Measurements from ENCODE around the gene SEL1L. TPM values are rescaled to one million over a fixed set of nuclear protein-coding genes. Genes with fewer than 3 reads are reported as not detected.
A peak's percentile ranks its signal among the peaks of the same experiment; 100 is the strongest.

SEL1L gene
- total and polyA plus RNA-seq, 2 of the 13 experiments (the other 11 are each of a cell fraction or from before 2014, with no cell fraction given), result 15.3 to 61.0 TPM

GRCh38 chr14:81452341-81453133 is 81.1 kb downstream of the SEL1L start (continued):
- TF ChIP-seq ZNF687 (CRISPR knock-in tag; IDR thresholded peaks at IDR 0.05), result 0 out of 2 replicates have a peak, but pooled peaks have one; percentile 14

DNA sequence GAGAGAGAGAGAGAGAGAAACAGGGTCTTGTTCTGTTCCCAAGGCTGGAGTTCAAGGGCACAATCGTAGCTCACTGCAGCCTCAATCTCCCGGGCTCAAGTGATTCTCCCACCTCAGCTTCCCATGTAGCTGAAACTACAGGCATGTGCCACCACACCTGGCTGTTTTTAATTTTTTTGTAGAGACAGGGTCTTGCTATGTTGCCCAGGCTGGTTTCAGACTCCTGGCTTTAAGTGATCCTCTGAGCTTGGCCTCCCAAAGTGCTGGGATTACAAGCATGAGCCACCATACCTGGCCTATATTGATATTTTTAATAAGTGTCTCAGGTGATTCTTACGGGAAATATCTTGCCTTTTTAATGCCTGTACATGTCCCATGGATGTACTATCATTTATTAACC is 82.7 kb downstream of the SEL1L start:
- Histone ChIP-seq H3K4me3 (replicated peaks in 1 of 3; ENCODE audit: insufficient read depth in 1 of 3, low read depth in 2 of 3, low read length in 3 of 3) (no peak overlapping the region), H2AFZ (ENCODE audit: low read length) (no peak overlapping the region), H3K4me2 (ENCODE audit: low read depth, low read length) (no peak overlapping the region), H3K9me3 (ENCODE audit: low read length) (no peaks in the 10 kb centered on the region), H3K79me2 (ENCODE audit: insufficient read depth, low read length) (no peaks in the 10 kb centered on the region), H3K27ac (ENCODE audit: extremely low read length, insufficient read depth, low read length) (no peak overlapping the region), H4K20me1 (ENCODE audit: insufficient read depth, low read length) (no peaks in the 10 kb centered on the region), H3K27me3 (ENCODE audit: control insufficient read depth in 1 of 2, insufficient read depth in 2 of 2, low read length in 2 of 2) (no peaks in the 10 kb centered on the region), H3K4me1 (ENCODE audit: insufficient read depth, low read length) (peaks cover 53% of the 10 kb centered on the region), H3K9ac (ENCODE audit: insufficient read depth, low read depth, low read length) (no peak overlapping the region), H3K36me3 (replicated peaks in 1 of 2; ENCODE audit: control insufficient read depth in 1 of 2, insufficient read depth in 2 of 2, low read length in 2 of 2) (no peaks in the 10 kb centered on the region)
- no TSS peak for BruUV-seq (replicated peaks)
- in situ Hi-C loops (cut with HindIII; ENCODE audit: extremely low pct_ligation_motif_present, low pct_unique_long_range_greater_than_20kb), result loop anchor here (5.0 kb wide), 1 partner anchor 179 kb away; no protein-coding TSS in a partner anchor
- intact Hi-C loops (cut with micrococcal nuclease; ENCODE audit: unreplicated experiment), result loop anchor here (5.0 kb wide), 1 partner anchor 234 kb away; no protein-coding TSS in a partner anchor
- WGBS (ENCODE audit: low lambda C conversion rate), result 2% methylated on average over 3 of the region's 3 CpGs
- ChIA-PET POLR2A (no interaction called here), CTCF (ENCODE audit: low intra/inter-chr PET ratio, low total read pairs) (interaction anchor here (3.9 kb wide), 1 partner anchor 182 kb away, joined by 59 read pairs; no protein-coding TSS in a partner anchor)
- DNase-seq (ENCODE audit: low spot score) (no peak), ATAC-seq (no peak), FAIRE-seq (no peak)
- no peak for TF ChIP-seq ZNF670 (CRISPR knock-in tag; IDR thresholded peaks at IDR 0.05; ENCODE audit: borderline replicate concordance)
- TF ChIP-seq NKX3-1 (CRISPR knock-in tag; IDR thresholded peaks at IDR 0.05), result no peak
- no peak for TF ChIP-seq EED (CRISPR knock-in tag; IDR thresholded peaks at IDR 0.05)
- TF ChIP-seq ZNF24 (IDR thresholded peaks at IDR 0.05), result no peak
- TF ChIP-seq, protein P1, sequence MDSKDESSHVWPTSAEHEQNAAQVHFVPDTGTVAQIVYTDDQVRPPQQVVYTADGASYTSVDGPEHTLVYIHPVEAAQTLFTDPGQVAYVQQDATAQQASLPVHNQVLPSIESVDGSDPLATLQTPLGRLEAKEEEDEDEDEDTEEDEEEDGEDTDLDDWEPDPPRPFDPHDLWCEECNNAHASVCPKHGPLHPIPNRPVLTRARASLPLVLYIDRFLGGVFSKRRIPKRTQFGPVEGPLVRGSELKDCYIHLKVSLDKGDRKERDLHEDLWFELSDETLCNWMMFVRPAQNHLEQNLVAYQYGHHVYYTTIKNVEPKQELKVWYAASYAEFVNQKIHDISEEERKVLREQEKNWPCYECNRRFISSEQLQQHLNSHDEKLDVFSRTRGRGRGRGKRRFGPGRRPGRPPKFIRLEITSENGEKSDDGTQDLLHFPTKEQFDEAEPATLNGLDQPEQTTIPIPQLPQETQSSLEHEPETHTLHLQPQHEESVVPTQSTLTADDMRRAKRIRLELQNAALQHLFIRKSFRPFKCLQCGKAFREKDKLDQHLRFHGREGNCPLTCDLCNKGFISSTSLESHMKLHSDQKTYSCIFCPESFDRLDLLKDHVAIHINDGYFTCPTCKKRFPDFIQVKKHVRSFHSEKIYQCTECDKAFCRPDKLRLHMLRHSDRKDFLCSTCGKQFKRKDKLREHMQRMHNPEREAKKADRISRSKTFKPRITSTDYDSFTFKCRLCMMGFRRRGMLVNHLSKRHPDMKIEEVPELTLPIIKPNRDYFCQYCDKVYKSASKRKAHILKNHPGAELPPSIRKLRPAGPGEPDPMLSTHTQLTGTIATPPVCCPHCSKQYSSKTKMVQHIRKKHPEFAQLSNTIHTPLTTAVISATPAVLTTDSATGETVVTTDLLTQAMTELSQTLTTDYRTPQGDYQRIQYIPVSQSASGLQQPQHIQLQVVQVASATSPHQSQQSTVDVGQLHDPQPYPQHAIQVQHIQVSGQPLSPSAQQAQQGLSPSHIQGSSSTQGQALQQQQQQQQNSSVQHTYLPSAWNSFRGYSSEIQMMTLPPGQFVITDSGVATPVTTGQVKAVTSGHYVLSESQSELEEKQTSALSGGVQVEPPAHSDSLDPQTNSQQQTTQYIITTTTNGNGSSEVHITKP (CRISPR knock-in tag; IDR thresholded peaks at IDR 0.05; ENCODE audit: low read depth), result no peak
- TF ChIP-seq REST (IDR thresholded peaks at IDR 0.05; ENCODE audit: borderline replicate concordance in 1 of 2, low read depth in 1 of 2, low read length in 2 of 2), result no peak
